ENCODE data around the gene ZNF12.
A peak's percentile ranks its signal among the peaks of the same experiment; 100 is the strongest.
"Not testable (repeated sequence)": the region's sequence is repeated elsewhere in the genome, so short reads cannot be mapped to it uniquely, and the experiment has no call there.

ZNF12 gene

GRCh38 chr7:6706666-6707407 lies at the start of gene ZNF12:
Gene ZNF12, minus strand, starts transcription at chr7:6706947. Its CDS starts 1,774 bp downstream, at chr7:6705173.
- peak; percentile 91 for DNase-seq (ENCODE audit: low spot score)

- not testable (repeated sequence) for DNase-seq (ENCODE audit: low spot score)
Measured at GRCh38 chr7:6753964-6754363, 47.2 kb upstream of the ZNF12 start, which contains the start of gene RSPH10B2. Gene RSPH10B2, plus strand, starts transcription at chr7:6754103. Its CDS starts 3,575 bp downstream, at chr7:6757678.

GRCh38 chr7:6750173-6750572 lies 43.4 kb upstream of the ZNF12 start:
- DNase-seq (ENCODE audit: low spot score), result not testable (repeated sequence)

- not testable (repeated sequence) for DNase-seq (ENCODE audit: low spot score)
Measured at GRCh38 chr7:6749335-6749734, 42.6 kb upstream of the ZNF12 start.

- DNase-seq (ENCODE audit: low spot score), result not testable (repeated sequence)
Measured at GRCh38 chr7:6744410-6745100, 37.8 kb upstream of the ZNF12 start.

GRCh38 chr7:6738415-6738814 lies 31.7 kb upstream of the ZNF12 start:
- DNase-seq (ENCODE audit: low spot score), result not testable (repeated sequence)

GRCh38 chr7:6730343-6730633 lies 23.5 kb upstream of the ZNF12 start:
- no peak for DNase-seq (ENCODE audit: low spot score)

GRCh38 chr7:6729492-6730342 lies 23.0 kb upstream of the ZNF12 start:
- DNase-seq (ENCODE audit: low spot score), result peak; percentile 95

GRCh38 chr7:6728893-6729491 lies 22.2 kb upstream of the ZNF12 start:
- DNase-seq (ENCODE audit: low spot score), result not testable (repeated sequence)

GRCh38 chr7:6727663-6728062 lies 20.9 kb upstream of the ZNF12 start:
- no peak for DNase-seq (ENCODE audit: low spot score)

- not testable (repeated sequence) for DNase-seq (ENCODE audit: low spot score)
Measured at GRCh38 chr7:6726341-6726740, 19.6 kb upstream of the ZNF12 start.

GRCh38 chr7:6725003-6725402 lies 18.3 kb upstream of the ZNF12 start:
- DNase-seq (ENCODE audit: low spot score), result no peak

- not testable (repeated sequence) for DNase-seq (ENCODE audit: low spot score)
Measured at GRCh38 chr7:6724351-6724750, 17.6 kb upstream of the ZNF12 start.

GRCh38 chr7:6718124-6718523 lies 11.4 kb upstream of the ZNF12 start:
- DNase-seq (ENCODE audit: low spot score), result no peak

- DNase-seq (ENCODE audit: low spot score), result not testable (repeated sequence)
Measured at GRCh38 chr7:6715898-6716297, 9.2 kb upstream of the ZNF12 start.

- no peak for DNase-seq (ENCODE audit: low spot score)
Measured at GRCh38 chr7:6714360-6714759, 7.6 kb upstream of the ZNF12 start.

- DNase-seq (ENCODE audit: low spot score), result no peak
Measured at GRCh38 chr7:6709808-6710207, 3.1 kb upstream of the ZNF12 start.

GRCh38 chr7:6708304-6708703 lies 1.6 kb upstream of the ZNF12 start:
- DNase-seq (ENCODE audit: low spot score), result no peak

- DNase-seq (ENCODE audit: low spot score), result peak; percentile 15
Measured at GRCh38 chr7:6705959-6706665, 635 bp downstream of the ZNF12 start.

- DNase-seq (ENCODE audit: low spot score), result no peak
Measured at GRCh38 chr7:6701860-6702259, 4.9 kb downstream of the ZNF12 start.

- no peak for DNase-seq (ENCODE audit: low spot score)
Measured at GRCh38 chr7:6700793-6701192, 6.0 kb downstream of the ZNF12 start.

Measured in globus pallidus (tissue), 1 donor.